Raji (cell line): ENCODE results near the gene EME1.

Experiments used
- POLR2A ChIP-seq: IDR thresholded peaks from 2 replicates; pipeline ENCODE4 v1.6.1; 2011; ENCODE audit warnings: low read depth, low read length, control low read depth; ENCODE audit not compliant: insufficient read depth

The EME1 gene

GRCh38 chr17:50397919-50398285, 24.9 kb downstream of the EME1 start:
- no peak for TF ChIP-seq POLR2A

DNA sequence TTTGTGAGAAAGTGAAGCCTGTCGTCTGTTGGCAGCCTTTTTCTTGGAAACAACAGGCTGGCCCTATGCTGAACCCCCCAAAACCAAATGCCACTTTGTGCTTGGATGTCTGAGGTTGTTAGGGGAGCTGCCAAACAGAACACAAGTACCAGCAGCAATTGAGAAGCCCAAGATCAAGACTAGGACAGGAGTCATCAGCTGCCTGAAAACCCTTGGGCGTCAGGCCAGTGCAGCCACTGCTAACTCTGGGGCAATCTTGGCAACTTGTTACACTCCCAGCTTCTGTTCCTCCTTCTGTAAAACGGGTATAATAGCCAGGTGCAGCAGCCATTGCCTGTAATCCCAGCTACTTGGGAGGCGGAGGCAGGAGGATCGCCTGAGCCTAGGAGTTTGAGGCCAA, 33.5 kb downstream of the EME1 start:
- no peak for TF ChIP-seq POLR2A

GRCh38 chr17:50407921-50408320, 34.9 kb downstream of the EME1 start:
- no peak for TF ChIP-seq POLR2A

- no peak for TF ChIP-seq POLR2A
These were observed 39.2 kb downstream of the EME1 start for GRCh38 chr17:50412188-50412732.

- TF ChIP-seq POLR2A = no peak
These were observed 41.8 kb downstream of the EME1 start for GRCh38 chr17:50414808-50415207.

GRCh38 chr17:50420419-50421112, 47.5 kb downstream of the EME1 start:
- TF ChIP-seq POLR2A = no peak

DNA sequence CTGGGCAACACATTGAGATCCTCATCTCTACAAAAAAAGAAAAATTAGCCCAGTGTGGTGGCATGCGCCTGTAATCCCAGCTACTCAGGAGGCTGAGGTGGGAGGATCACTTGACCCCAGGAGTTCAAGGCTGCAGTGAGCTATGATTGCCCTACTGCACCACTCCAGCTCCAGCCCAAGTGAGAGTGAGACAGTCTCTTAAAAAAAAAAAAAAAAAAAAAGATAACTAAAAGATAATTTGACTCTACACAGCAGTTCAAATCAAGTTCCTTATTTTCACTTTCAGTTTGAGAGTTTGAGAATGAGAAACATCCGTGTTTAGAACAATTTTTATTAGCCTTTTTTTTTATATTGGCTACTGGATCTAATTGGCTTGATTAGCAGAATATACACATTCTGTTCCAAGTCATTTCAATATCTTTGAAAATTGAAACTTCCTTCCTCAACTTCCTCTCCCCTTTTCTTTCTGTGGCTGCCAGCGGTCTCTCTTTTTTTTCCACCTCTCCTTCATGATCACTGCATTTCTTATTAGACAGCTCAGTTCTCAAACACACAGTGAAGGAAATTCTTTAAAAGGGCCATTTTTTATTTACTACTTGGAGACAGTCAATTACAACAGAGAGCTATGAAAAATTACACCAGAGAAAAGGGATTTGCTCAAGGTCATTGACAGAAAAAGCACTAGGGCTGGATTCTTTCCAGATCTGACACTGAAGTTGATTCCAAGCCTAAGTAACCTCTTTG, 48.5 kb downstream of the EME1 start:
- TF ChIP-seq POLR2A = 0 out of 2 replicates have a peak, but pooled peaks have one; percentile 20

DNA sequence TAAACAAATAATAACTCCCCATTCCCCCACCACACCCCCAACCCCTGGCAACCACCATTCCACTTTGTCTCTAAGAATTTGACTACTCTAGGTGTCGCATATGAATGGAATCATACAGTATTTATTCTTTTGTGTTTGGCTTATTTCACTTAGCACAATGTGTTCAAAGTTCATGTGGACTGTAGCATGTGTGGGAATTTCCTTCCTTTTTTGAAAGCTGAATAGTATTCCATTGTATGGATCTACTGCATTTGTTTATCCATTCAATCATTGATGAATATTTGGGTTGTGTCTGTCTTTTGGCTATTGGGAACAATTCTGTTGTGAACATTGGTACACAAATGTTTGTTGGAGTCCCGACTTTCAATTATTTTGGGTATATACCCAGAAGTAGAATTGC, 49.7 kb downstream of the EME1 start:
- no peak for TF ChIP-seq POLR2A

DNA sequence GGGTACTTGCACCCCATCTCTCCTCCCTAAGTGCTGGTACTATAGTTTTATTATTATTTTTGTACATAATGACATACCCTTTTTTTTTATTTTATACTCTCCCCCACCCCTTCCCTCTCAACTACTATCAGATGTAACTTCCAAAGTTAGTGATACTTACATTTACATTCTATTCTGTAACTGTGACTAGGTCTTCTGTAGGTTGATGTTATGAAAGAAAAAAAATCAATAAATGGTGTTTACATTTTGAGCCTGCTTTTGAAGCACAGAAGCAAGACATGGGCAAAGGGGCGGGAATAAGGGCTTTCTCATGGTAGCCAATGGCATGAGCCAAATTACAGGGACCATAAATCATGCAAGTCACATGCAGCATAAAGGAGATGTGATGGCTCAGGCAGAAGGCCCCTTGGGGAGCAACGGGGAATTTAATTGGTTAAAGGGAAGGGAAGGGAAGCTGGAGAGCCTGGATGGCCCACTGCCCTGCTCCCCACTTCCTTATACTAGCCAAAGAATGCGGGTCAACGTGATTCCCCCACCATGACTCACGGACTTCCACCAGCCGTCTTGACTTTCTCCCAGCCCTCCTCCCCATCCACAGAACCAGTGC, 50.6 kb downstream of the EME1 start:
- no peak for TF ChIP-seq POLR2A

- no peak for TF ChIP-seq POLR2A
These were observed 51.4 kb downstream of the EME1 start for GRCh38 chr17:50424246-50424995.

DNA sequence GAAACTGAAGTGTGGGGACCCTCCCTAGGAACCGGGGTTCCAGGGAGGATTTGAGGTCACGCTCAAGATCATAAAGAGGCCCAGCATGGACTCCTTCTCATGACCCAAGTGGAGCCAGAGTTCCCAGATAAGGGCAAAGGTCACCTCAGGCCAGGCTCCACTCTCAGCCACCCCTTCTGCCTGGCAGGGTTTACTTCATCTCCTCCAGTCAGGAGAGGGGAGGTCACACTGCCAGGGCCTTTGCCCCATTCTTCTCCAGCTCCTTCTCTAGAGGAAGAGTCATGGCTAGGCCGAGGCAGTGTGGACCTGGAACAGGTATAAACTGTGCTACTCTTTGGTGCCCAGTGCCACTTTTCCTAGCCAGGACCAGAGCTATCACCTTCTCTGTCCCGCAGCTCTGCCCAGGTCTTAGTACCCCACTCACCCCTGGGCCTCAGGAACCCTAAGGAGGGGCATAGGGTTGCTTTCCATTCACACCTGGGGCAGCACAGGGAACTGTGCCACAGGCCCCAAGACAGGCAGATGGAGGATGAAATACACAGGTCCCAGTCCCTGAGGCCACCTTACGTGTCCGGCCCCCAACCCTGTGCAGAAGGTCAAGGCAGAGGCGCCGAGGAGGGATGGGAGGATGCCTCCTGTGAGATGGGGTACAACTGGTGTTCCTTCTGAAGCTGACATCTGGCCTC, 52.1 kb downstream of the EME1 start:
- no peak for TF ChIP-seq POLR2A

DNA sequence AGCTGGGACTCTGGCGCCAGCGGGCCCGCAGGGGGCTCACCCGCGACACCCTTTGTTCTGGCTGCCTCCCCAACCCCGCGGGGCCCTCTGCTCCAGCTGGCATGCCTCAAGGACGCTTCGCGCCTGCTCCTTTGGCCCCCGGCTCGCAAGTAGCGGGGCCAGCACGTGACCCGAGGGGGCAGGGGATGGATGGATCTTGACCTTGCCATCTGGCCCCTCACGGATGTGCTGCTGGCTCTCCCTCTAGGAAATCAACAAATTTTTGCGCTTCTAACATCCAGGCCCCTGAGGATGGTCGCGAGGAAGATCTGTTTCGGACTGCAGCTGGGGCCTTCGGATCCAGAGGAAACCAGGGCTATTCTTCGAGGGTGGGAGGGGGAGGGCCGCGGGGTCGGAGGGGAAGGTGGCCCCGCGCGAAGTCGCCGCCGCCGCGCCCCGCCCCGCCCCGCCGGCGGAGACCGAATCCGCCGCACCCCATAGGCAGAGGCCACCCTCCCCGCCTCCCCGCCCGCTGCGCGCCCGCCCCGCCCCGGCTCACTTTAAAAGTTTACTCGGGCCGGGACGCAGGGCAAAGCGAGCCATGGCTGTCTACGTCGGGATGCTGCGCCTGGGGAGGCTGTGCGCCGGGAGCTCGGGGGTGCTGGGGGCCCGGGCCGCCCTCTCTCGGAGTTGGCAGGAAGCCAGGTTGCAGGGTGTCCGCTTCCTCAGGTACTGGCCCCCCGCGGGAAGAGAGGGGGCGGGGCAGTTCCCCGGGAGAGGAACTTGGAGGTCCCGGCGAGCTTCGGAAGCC, 52.8 kb downstream of the EME1 start, which contains the start of gene ACSF2:
Gene ACSF2, plus strand, starts transcription at position 537 of the 790 bp plus-strand sequence. Its CDS starts 44 bp downstream, at position 581.
- TF ChIP-seq POLR2A = peak; percentile 61; the same call in 1 of the 2 replicates

- no peak for TF ChIP-seq POLR2A
These were observed 53.4 kb downstream of the EME1 start for GRCh38 chr17:50426472-50426782.

- TF ChIP-seq POLR2A = peak; percentile 56; the same call in 1 of the 2 replicates
These were observed 54.1 kb downstream of the EME1 start for GRCh38 chr17:50426814-50427787.
